Lower leg skin (tissue), 4 donors: ENCODE data around the gene CA10. TPM values are rescaled to one million over a fixed set of nuclear protein-coding genes. Genes with fewer than 3 reads are reported as not detected.

Experiments used
- DNase-seq, 2 donors: peaks; one replicate each; pipeline ENCODE4 v3.0.0-alpha.2; 2019; ENCODE audit warnings: low spot score in 2 of 2
- H3K4me3 ChIP-seq: fragments of 200-600 bp; sonication (generic); 2 replicates; pipeline ENCODE4 v1.5.1; 2017; ENCODE audit warnings: mild to moderate bottlenecking, low read depth; ENCODE audit not compliant: poor library complexity, severe bottlenecking
- POLR2A ChIP-seq, 2 donors: fragments of 450-650 bp; IDR thresholded peaks; one replicate each; pipeline ENCODE4 v1.6.1; 2016 to 2017; ENCODE audit warnings: antibody characterized with exemption in 2 of 2, mild to moderate bottlenecking in 1 of 2, moderate library complexity in 1 of 2
- WGBS, 2 donors: methylation state at CpG; one replicate each; pipeline ENCODE4 v1.1.5; 2018; 5-methylcytosine and 5-hydroxymethylcytosine counted together
- intact Hi-C: fragments of 100-400 bp; cut with DNase I; formaldehyde crosslinking; loops from one replicate; pipeline ENCODE4 v1.15.0; 2023; ENCODE audit warnings: low total_unique reads
- total RNA-seq, 4 donors: library from RNA; depleted of rRNA; stranded (reverse); fragments of >200 nt; gene quantifications; one replicate each; pipeline ENCODE4 v1.1.0, GENCODE V29; 2016
- TF ChIP-seq, protein P1 (sequence below), 3 donors: fragments of 450-650 bp; IDR thresholded peaks; one replicate each; pipeline ENCODE4 v1.5.1; 2016; ENCODE audit warnings: antibody characterized with exemption in 3 of 3, mild to moderate bottlenecking in 3 of 3, moderate library complexity in 2 of 3

The CA10 gene
- total RNA-seq, 4 donors from 2014 or later = not detected

DNA sequence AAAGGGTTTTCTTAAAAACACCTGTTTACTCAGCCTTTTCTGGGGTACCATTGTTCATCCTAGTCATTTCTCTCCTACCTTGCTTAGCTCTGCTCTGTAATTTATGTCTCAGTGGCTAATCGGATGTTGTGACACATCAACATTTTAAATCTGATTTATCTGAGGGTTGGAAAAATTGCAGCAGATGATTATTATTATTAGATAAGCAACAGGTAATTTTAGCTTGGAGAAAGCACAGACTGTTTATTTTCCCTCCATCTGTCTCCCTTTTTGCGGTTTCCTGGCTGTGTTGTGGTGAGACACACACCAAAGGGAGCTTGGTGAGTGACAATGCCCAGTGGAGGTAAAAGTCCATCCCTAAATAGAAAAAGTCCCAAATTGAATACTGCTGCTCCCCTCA lies 508.3 kb downstream of the CA10 start:
- DNase-seq = no peak
- TF ChIP-seq, protein P1, sequence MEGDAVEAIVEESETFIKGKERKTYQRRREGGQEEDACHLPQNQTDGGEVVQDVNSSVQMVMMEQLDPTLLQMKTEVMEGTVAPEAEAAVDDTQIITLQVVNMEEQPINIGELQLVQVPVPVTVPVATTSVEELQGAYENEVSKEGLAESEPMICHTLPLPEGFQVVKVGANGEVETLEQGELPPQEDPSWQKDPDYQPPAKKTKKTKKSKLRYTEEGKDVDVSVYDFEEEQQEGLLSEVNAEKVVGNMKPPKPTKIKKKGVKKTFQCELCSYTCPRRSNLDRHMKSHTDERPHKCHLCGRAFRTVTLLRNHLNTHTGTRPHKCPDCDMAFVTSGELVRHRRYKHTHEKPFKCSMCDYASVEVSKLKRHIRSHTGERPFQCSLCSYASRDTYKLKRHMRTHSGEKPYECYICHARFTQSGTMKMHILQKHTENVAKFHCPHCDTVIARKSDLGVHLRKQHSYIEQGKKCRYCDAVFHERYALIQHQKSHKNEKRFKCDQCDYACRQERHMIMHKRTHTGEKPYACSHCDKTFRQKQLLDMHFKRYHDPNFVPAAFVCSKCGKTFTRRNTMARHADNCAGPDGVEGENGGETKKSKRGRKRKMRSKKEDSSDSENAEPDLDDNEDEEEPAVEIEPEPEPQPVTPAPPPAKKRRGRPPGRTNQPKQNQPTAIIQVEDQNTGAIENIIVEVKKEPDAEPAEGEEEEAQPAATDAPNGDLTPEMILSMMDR (IDR thresholded peaks at IDR 0.05) = no peak
- TF ChIP-seq POLR2A (IDR thresholded peaks at IDR 0.05) = no peak
- H3K4me3 ChIP-seq = no peak overlapping the region
- WGBS, 2 donors = 85 to 88% methylated on average over 2 of the region's 2 CpGs
- intact Hi-C loops = no loop called here

DNA sequence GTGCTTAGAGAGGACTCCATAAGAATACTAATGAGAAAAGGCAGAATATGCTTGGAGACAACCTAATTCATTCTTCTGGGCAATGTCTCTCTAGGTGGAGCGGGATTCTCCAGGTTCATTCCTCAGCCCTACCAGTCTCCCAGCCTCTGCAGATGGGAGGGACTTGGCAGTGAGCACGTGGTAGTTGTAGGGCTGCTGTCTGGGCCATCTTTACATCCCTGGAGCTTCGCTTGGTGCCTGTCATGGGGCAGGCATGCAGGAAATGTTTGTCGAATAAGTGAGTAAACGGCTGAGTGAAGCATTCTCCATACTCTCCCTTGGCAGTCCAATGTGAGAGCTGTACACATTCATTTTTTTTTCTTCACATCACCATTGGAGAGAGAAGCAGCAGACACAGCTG lies 510.7 kb downstream of the CA10 start:
- intact Hi-C loops = no loop called here
- TF ChIP-seq POLR2A (IDR thresholded peaks at IDR 0.05) = no peak
- TF ChIP-seq, protein P1 (IDR thresholded peaks at IDR 0.05) = no peak
- WGBS, 2 donors = 45 to 59% methylated on average over 5 of the region's 5 CpGs
- DNase-seq = no peak
- H3K4me3 ChIP-seq = no peak overlapping the region

DNA sequence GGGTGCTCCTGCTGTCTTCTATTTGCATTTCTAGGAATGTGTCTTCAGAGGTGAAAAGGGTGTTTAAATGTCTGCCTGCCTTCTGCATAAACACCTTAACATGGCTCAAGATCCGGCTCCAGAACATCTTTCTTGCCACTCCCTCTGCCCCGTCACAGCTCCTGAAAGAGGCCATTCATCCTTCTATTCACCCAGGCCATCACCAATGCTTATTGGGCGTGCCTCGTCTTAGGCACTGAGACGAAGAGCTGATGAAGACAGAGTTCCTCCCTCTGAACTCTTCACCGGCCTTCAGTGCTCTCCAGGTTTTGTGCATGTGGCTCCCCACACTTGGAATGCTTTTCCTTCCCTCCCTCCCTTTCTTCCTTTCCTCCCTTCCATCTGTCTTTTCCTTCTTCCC lies 511.4 kb downstream of the CA10 start:
- DNase-seq = no peak
- H3K4me3 ChIP-seq = no peak overlapping the region
- TF ChIP-seq, protein P1 (IDR thresholded peaks at IDR 0.05) = no peak
- no peak for TF ChIP-seq POLR2A (IDR thresholded peaks at IDR 0.05)
- WGBS, 2 donors = 56 to 60% methylated on average over 6 of the region's 6 CpGs
- intact Hi-C loops = no loop called here

DNA sequence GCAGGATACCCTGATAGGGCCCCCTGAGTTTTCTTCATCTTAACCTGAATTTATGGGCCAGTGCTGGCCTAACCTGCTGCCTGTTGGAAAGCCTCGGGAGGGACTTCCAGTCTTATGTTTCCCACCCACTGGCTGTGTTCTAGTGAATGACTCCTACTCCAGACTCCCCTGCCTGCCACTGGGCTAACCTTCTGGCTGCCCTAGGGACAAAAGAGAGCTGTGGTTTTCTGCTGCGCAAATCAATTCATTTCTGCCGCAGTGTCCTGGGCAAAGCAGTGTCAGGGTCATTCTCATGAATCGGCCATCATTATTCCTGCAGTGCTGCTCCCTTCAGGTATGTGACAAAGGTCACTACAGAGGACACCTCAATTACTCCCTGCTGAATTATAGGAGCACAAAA lies 512.0 kb downstream of the CA10 start:
- 75% methylated on average over 4 of the region's 4 CpGs for WGBS, 2 donors
- DNase-seq = no peak
- no peak overlapping the region for H3K4me3 ChIP-seq
- TF ChIP-seq POLR2A (IDR thresholded peaks at IDR 0.05) = no peak
- TF ChIP-seq, protein P1 (IDR thresholded peaks at IDR 0.05) = no peak
- intact Hi-C loops = no loop called here

DNA sequence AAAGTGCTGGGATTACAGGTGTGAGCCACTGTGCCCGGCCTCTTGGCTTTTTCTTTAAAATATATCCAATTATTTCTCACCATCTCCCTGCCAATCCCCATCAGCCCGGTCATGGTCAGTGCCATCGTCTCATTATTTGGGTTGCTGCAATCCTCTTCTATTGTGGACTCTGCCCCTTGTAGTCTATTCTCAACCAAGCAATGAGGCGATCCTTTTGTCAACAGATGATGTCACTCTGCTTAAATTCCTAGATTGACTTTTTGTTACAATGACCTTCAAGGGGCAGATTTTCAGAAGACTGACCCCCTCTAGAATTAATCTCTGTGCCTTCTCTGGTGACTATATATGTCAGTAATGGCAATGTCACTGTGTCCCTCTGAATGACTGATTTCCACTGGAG lies 513.5 kb downstream of the CA10 start:
- no peak for TF ChIP-seq POLR2A (IDR thresholded peaks at IDR 0.05)
- TF ChIP-seq, protein P1 (IDR thresholded peaks at IDR 0.05) = no peak
- 92 to 94% methylated on average over 4 of the region's 4 CpGs for WGBS, 2 donors
- DNase-seq = no peak
- intact Hi-C loops = no loop called here
- no peak overlapping the region for H3K4me3 ChIP-seq

DNA sequence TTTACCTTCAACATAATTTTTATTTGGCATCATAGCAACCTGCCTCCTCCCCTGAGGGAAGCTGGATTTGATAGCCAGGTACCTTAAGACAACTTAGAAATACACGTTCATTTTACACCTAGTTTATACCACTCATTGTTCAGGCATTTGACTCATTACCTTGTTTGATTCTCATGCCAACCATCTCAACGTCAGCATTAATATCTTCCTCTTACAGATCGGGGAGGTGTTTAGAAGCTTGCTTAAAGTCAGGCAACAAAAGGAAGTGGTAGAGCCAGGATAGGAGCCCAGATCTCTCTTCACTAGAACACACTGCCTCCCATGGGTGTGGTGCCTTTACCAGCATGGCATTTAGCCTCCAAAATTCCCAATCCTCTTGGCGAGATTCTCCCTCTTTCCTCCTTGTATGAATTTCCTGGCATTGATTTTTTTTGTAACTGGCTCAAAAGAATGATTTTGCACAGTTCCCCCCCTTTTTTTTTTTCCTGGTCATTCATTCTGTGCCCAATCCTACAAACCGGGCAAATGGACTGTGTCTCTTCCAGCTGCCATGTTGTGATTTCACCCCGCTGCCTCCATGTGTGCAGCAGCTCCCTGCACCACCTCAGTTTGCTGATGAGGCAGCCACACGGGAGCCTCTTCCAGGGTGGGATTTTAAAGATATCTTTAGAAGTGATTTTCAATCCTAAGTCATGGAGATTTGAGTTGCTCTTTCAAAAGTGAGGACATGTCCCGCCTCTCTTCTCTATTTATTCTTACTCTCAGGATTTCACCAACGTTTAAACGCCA lies 514.6 kb downstream of the CA10 start:
- WGBS, 2 donors = 59 to 60% methylated on average over 10 of the region's 10 CpGs
- TF ChIP-seq POLR2A (IDR thresholded peaks at IDR 0.05) = no peak
- TF ChIP-seq, protein P1 (IDR thresholded peaks at IDR 0.05) = no peak
- DNase-seq = no peak
- intact Hi-C loops = no loop called here
- H3K4me3 ChIP-seq = no peak overlapping the region
